ENCODE data around the gene ABCA12.

Gene ABCA12

DNA sequence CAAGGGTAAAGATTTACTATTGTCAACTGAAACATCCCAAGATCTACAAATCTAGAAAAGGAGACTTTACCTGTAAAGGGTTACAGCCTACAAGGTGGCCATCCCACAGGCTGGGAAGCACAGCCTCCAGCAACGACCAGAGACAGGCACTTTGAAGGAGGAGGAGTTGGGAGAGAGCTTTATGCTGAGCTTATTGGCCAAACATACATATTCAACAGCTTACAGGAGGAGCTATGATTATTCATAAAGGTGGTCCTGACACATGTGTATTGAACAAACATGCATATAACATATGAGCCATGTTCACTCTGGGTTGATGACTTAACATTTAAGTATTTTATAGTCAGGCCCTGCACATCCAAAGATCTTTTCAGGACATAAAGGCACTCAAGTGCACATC, 11.1 kb upstream of the ABCA12 start:
- no peaks in the 10 kb centered on the region for H3K27me3 ChIP-seq (ENCODE audit: control insufficient read depth, insufficient read depth, low read length)
- H3K9me3 ChIP-seq (ENCODE audit: control insufficient read depth, insufficient read depth, low read depth, low read length), result no peaks in the 10 kb centered on the region
- no peaks in the 10 kb centered on the region for H3K36me3 ChIP-seq (ENCODE audit: control insufficient read depth, insufficient read depth, low read length)
- no peak overlapping the region for H3K9ac ChIP-seq (ENCODE audit: low read length)
- H3K4me3 ChIP-seq (ENCODE audit: low read depth, low read length), result no peak overlapping the region
- H3K27ac ChIP-seq (ENCODE audit: low read depth, low read length), result no peak overlapping the region
- no peaks in the 10 kb centered on the region for H3K4me1 ChIP-seq (ENCODE audit: control insufficient read depth, insufficient read depth, low read length)

- no peak overlapping the region for H3K4me3 ChIP-seq (ENCODE audit: low read depth, low read length)
- no peak overlapping the region for H3K27ac ChIP-seq (ENCODE audit: low read depth, low read length)
- no peaks in the 10 kb centered on the region for H3K27me3 ChIP-seq (ENCODE audit: control insufficient read depth, insufficient read depth, low read length)
- no peaks in the 10 kb centered on the region for H3K36me3 ChIP-seq (ENCODE audit: control insufficient read depth, insufficient read depth, low read length)
- no peak overlapping the region for H3K9ac ChIP-seq (ENCODE audit: low read length)
- no peaks in the 10 kb centered on the region for H3K9me3 ChIP-seq (ENCODE audit: control insufficient read depth, insufficient read depth, low read depth, low read length)
- H3K4me1 ChIP-seq (ENCODE audit: control insufficient read depth, insufficient read depth, low read length), result no peaks in the 10 kb centered on the region
Measured at GRCh38 chr2:215149060-215149459, 10.6 kb upstream of the ABCA12 start.

DNA sequence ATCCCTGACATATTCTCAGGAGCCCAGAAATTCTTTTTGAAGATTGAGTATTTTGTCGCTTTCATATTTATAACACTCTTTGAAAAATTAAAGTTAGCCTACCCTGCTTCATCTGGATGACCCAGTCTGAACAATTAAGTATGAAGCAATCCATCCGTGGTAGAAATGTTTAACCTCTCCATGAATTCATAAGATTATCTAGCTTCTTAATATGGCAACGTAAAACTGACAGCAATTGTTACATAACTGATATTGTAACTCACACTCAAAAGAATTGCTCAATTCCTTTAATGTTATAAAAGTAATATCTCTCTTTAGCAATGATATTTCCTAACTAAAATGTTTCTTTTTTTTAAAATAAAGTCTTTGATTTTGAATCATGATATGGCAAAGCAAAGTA, 7.2 kb upstream of the ABCA12 start:
- Histone ChIP-seq H3K36me3 (ENCODE audit: control insufficient read depth, insufficient read depth, low read length) (no peaks in the 10 kb centered on the region), H3K27ac (ENCODE audit: low read depth, low read length) (no peak overlapping the region), H3K9me3 (ENCODE audit: control insufficient read depth, insufficient read depth, low read depth, low read length) (no peaks in the 10 kb centered on the region), H3K27me3 (ENCODE audit: control insufficient read depth, insufficient read depth, low read length) (no peaks in the 10 kb centered on the region), H3K4me3 (ENCODE audit: low read depth, low read length) (no peak overlapping the region), H3K9ac (ENCODE audit: low read length) (no peak overlapping the region), H3K4me1 (ENCODE audit: control insufficient read depth, insufficient read depth, low read length) (no peaks in the 10 kb centered on the region)

GRCh38 chr2:215144106-215144875, 5.9 kb upstream of the ABCA12 start:
- Histone ChIP-seq H3K27me3 (ENCODE audit: control insufficient read depth, insufficient read depth, low read length) (no peaks in the 10 kb centered on the region), H3K4me1 (ENCODE audit: control insufficient read depth, insufficient read depth, low read length) (no peaks in the 10 kb centered on the region), H3K27ac (ENCODE audit: low read depth, low read length) (no peak overlapping the region), H3K36me3 (ENCODE audit: control insufficient read depth, insufficient read depth, low read length) (no peaks in the 10 kb centered on the region), H3K9me3 (ENCODE audit: control insufficient read depth, insufficient read depth, low read depth, low read length) (no peaks in the 10 kb centered on the region), H3K4me3 (ENCODE audit: low read depth, low read length) (no peak overlapping the region), H3K9ac (ENCODE audit: low read length) (no peak overlapping the region)

DNA sequence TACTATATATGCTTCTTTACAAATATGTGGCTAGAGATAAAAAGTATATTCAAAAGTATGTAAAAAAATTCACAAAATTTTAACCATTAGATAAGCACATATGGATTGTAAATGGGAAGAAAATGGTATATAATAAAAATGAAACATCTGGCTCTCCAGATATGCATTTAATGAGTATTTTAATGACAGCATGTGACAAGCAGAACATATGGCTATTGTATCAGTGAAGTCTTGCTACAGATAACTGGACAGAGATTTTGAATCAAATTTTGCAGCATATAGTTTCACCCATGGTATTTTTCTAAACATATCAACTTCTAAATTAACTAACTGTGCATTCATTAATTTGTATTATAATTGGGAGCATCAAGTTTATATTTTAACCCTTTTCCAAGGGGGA, 5.0 kb upstream of the ABCA12 start:
- Histone ChIP-seq H3K4me1 (ENCODE audit: control insufficient read depth, insufficient read depth, low read length) (no peaks in the 10 kb centered on the region), H3K36me3 (ENCODE audit: control insufficient read depth, insufficient read depth, low read length) (no peaks in the 10 kb centered on the region), H3K27me3 (ENCODE audit: control insufficient read depth, insufficient read depth, low read length) (no peaks in the 10 kb centered on the region), H3K9ac (ENCODE audit: low read length) (no peak overlapping the region), H3K4me3 (ENCODE audit: low read depth, low read length) (no peak overlapping the region), H3K27ac (ENCODE audit: low read depth, low read length) (no peak overlapping the region), H3K9me3 (ENCODE audit: control insufficient read depth, insufficient read depth, low read depth, low read length) (no peaks in the 10 kb centered on the region)

DNA sequence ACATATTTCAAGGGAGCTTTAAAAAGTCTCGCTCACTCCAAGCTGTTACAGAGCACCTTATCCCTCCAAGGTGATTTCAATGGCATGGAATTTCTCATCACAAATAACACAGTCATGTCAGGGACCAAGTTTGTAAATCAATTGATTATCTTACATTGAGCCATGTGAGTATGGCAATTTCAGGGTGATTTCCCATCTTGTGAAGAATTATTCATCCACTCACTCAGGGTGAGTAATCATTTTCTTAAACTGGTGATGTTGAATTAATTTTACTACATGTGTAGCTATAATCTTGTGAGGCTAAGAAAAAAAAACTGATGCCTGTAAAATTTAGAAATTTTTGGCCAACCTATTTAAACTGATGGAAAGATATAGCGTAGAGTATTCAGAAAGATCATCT, 3.3 kb upstream of the ABCA12 start:
- Histone ChIP-seq H3K9ac (ENCODE audit: low read length) (no peak overlapping the region), H3K36me3 (ENCODE audit: control insufficient read depth, insufficient read depth, low read length) (no peaks in the 10 kb centered on the region), H3K27ac (ENCODE audit: low read depth, low read length) (no peak overlapping the region), H3K4me3 (ENCODE audit: low read depth, low read length) (no peak overlapping the region), H3K27me3 (ENCODE audit: control insufficient read depth, insufficient read depth, low read length) (no peaks in the 10 kb centered on the region), H3K4me1 (ENCODE audit: control insufficient read depth, insufficient read depth, low read length) (no peaks in the 10 kb centered on the region), H3K9me3 (ENCODE audit: control insufficient read depth, insufficient read depth, low read depth, low read length) (no peaks in the 10 kb centered on the region)

- Histone ChIP-seq H3K4me1 (ENCODE audit: control insufficient read depth, insufficient read depth, low read length) (no peaks in the 10 kb centered on the region), H3K9me3 (ENCODE audit: control insufficient read depth, insufficient read depth, low read depth, low read length) (no peaks in the 10 kb centered on the region), H3K4me3 (ENCODE audit: low read depth, low read length) (no peak overlapping the region), H3K27ac (ENCODE audit: low read depth, low read length) (no peak overlapping the region), H3K9ac (ENCODE audit: low read length) (no peak overlapping the region), H3K36me3 (ENCODE audit: control insufficient read depth, insufficient read depth, low read length) (no peaks in the 10 kb centered on the region), H3K27me3 (ENCODE audit: control insufficient read depth, insufficient read depth, low read length) (no peaks in the 10 kb centered on the region)
Measured at GRCh38 chr2:215140166-215140707, 1.8 kb upstream of the ABCA12 start.

DNA sequence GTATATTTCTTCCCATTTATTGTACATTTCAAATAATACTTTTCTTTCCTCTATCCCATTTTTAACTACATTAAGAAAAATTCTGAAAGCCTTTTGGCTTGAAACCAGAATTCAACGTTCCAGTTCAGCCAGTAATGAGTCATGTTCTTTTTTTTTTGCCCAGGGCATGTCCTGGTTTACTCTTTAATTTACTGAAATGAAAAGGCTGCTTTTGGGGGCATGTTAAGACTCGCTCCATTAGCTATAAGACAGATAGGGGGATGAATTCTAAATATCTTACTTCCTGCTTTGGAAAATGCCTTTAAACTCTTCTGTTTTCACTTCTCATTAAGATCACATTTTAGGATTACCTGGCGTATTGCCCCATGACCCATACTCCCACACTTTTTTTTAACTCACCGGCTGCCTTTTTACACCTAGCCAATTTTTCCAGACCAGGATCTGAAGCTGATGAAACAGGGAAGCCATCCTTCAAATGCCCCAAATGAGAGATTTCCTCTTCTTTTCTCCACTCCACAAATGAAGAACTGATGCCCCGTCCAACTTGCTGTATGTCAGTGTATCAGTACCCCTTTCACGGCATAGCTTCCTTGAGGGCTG, 585 bp downstream of the ABCA12 start:
- Histone ChIP-seq H3K9me3 (ENCODE audit: control insufficient read depth, insufficient read depth, low read depth, low read length) (no peaks in the 10 kb centered on the region), H3K36me3 (ENCODE audit: control insufficient read depth, insufficient read depth, low read length) (no peaks in the 10 kb centered on the region), H3K27me3 (ENCODE audit: control insufficient read depth, insufficient read depth, low read length) (no peaks in the 10 kb centered on the region), H3K27ac (ENCODE audit: low read depth, low read length) (no peak overlapping the region), H3K4me3 (ENCODE audit: low read depth, low read length) (no peak overlapping the region), H3K4me1 (ENCODE audit: control insufficient read depth, insufficient read depth, low read length) (no peaks in the 10 kb centered on the region), H3K9ac (ENCODE audit: low read length) (no peak overlapping the region)

DNA sequence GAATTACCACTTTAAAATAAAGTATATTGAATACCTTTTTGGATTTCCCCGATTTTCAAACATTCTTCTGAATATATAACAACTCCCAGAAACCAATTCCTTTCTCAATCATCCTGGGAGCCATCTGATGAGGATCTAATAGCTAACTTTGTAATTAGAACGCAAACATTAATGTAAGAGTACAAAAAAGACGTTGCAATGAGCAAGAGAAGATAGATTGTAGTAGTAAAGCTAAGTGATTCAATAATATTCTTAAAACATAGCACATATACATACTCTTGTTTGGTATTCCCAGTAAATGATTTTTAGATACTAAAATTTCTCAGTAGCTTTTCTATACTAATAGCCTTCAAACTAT, 1.1 kb downstream of the ABCA12 start:
- no peak overlapping the region for H3K27ac ChIP-seq (ENCODE audit: low read depth, low read length)
- H3K4me1 ChIP-seq (ENCODE audit: control insufficient read depth, insufficient read depth, low read length), result no peaks in the 10 kb centered on the region
- H3K27me3 ChIP-seq (ENCODE audit: control insufficient read depth, insufficient read depth, low read length), result no peaks in the 10 kb centered on the region
- no peak overlapping the region for H3K4me3 ChIP-seq (ENCODE audit: low read depth, low read length)
- H3K9me3 ChIP-seq (ENCODE audit: control insufficient read depth, insufficient read depth, low read depth, low read length), result no peaks in the 10 kb centered on the region
- H3K9ac ChIP-seq (ENCODE audit: low read length), result no peak overlapping the region
- no peaks in the 10 kb centered on the region for H3K36me3 ChIP-seq (ENCODE audit: control insufficient read depth, insufficient read depth, low read length)

- Histone ChIP-seq H3K27ac (ENCODE audit: low read depth, low read length) (no peak overlapping the region), H3K9me3 (ENCODE audit: control insufficient read depth, insufficient read depth, low read depth, low read length) (no peaks in the 10 kb centered on the region), H3K4me3 (ENCODE audit: low read depth, low read length) (no peak overlapping the region), H3K4me1 (ENCODE audit: control insufficient read depth, insufficient read depth, low read length) (no peaks in the 10 kb centered on the region), H3K9ac (ENCODE audit: low read length) (no peak overlapping the region), H3K27me3 (ENCODE audit: control insufficient read depth, insufficient read depth, low read length) (no peaks in the 10 kb centered on the region), H3K36me3 (ENCODE audit: control insufficient read depth, insufficient read depth, low read length) (no peaks in the 10 kb centered on the region)
Measured at GRCh38 chr2:215136669-215137328, 1.6 kb downstream of the ABCA12 start.

- no peaks in the 10 kb centered on the region for H3K27me3 ChIP-seq (ENCODE audit: control insufficient read depth, insufficient read depth, low read length)
- H3K9me3 ChIP-seq (ENCODE audit: control insufficient read depth, insufficient read depth, low read depth, low read length), result peaks cover 3% of the 10 kb centered on the region
- H3K9ac ChIP-seq (ENCODE audit: low read length), result no peak overlapping the region
- no peaks in the 10 kb centered on the region for H3K4me1 ChIP-seq (ENCODE audit: control insufficient read depth, insufficient read depth, low read length)
- no peak overlapping the region for H3K4me3 ChIP-seq (ENCODE audit: low read depth, low read length)
- no peak overlapping the region for H3K27ac ChIP-seq (ENCODE audit: low read depth, low read length)
- no peaks in the 10 kb centered on the region for H3K36me3 ChIP-seq (ENCODE audit: control insufficient read depth, insufficient read depth, low read length)
Measured at GRCh38 chr2:215120401-215120800, 18.0 kb downstream of the ABCA12 start.

Data from HUES6 (cell line).